RCC 7860 (cell line): ENCODE results near the gene TMEM151B.

Experiments
- DNase-seq: peaks from one replicate; pipeline ENCODE4 v3.0.0-alpha.2; 2015; ENCODE audit warnings: low spot score
- FAIRE-seq: peaks from 2 replicates; lab custom pipeline; 2012; peaks lifted over from hg19 to GRCh38; lab: Jason Lieb, UNC

TMEM151B gene

GRCh38 chr6:44356487-44356886 is 86.2 kb downstream of the TMEM151B start:
- DNase-seq (no peak), FAIRE-seq (no peak)
